H9 (cell line): ENCODE data around the gene HACE1. TPM values are rescaled to one million over a fixed set of nuclear protein-coding genes. Genes with fewer than 3 reads are reported as not detected.

Experiments
- DNase-seq: peaks from one replicate; pipeline ENCODE4 v3.0.0-alpha.2; 2017
- H2AFZ ChIP-seq: one replicate; pipeline ENCODE4 v1.6.1; 2013; ENCODE audit warnings: mild to moderate bottlenecking, low read length, control low read depth, moderate library complexity
- H2AK5ac ChIP-seq: 2 replicates; pipeline ENCODE4 v1.6.1; 2013; ENCODE audit warnings: low read length, control low read depth, mixed read lengths; ENCODE audit not compliant: insufficient read length
- H2BK120ac ChIP-seq: one replicate; pipeline ENCODE4 v1.6.1; 2013; ENCODE audit warnings: low read depth, mild to moderate bottlenecking, low read length, control low read depth, inconsistent platforms; ENCODE audit not compliant: poor library complexity, severe bottlenecking
- H2BK12ac ChIP-seq: 2 replicates; pipeline ENCODE4 v1.6.1; 2013; ENCODE audit warnings: low read length, control low read depth, mixed read lengths, low read depth; ENCODE audit not compliant: insufficient read length
- H2BK15ac ChIP-seq: 2 replicates; pipeline ENCODE4 v1.6.1; 2013; ENCODE audit warnings: low read depth, low read length, control low read depth
- H2BK20ac ChIP-seq: one replicate; pipeline ENCODE4 v1.6.1; 2013; ENCODE audit warnings: low read depth, mild to moderate bottlenecking, low read length, control low read depth, inconsistent platforms; ENCODE audit not compliant: poor library complexity, severe bottlenecking
- H2BK5ac ChIP-seq: 2 replicates; pipeline ENCODE4 v1.6.1; 2013; ENCODE audit warnings: low read length, control low read depth, mixed read lengths; ENCODE audit not compliant: insufficient read length
- H3K14ac ChIP-seq: 2 replicates; pipeline ENCODE4 v1.6.1; 2013; ENCODE audit warnings: low read length, control low read depth; ENCODE audit not compliant: insufficient read depth
- H3K18ac ChIP-seq: 2 replicates; pipeline ENCODE4 v1.6.1; 2013; ENCODE audit warnings: low read depth, mild to moderate bottlenecking, mixed read lengths, low read length, control low read depth; ENCODE audit not compliant: insufficient read length
- H3K23ac ChIP-seq: 2 replicates; pipeline ENCODE4 v1.6.1; 2013; ENCODE audit warnings: low read length, control low read depth, mixed read lengths, low read depth; ENCODE audit not compliant: insufficient read length
- H3K23me2 ChIP-seq: 2 replicates; pipeline ENCODE4 v1.6.1; 2013; ENCODE audit warnings: low read depth, mild to moderate bottlenecking, mixed read lengths, low read length, control low read depth; ENCODE audit not compliant: insufficient read length, poor library complexity, severe bottlenecking
- H3K27ac ChIP-seq: 2 replicates; pipeline ENCODE4 v1.5.1; 2013; ENCODE audit warnings: low read length, control low read depth, mixed read lengths, low read depth; ENCODE audit not compliant: insufficient read length
- H3K27me3 ChIP-seq: 2 replicates; pipeline ENCODE4 v1.6.1; 2013; ENCODE audit warnings: low read length, control low read depth, inconsistent platforms; ENCODE audit not compliant: insufficient read depth
- H3K4ac ChIP-seq: 2 replicates; pipeline ENCODE4 v1.6.1; 2013; ENCODE audit warnings: low read depth, mild to moderate bottlenecking, control low read depth, inconsistent platforms, low read length, moderate library complexity
- H3K4me1 ChIP-seq: 2 replicates; pipeline ENCODE4 v1.6.1; 2013; ENCODE audit warnings: low read length, control low read depth, inconsistent platforms; ENCODE audit not compliant: insufficient read depth
- H3K4me2 ChIP-seq: 2 replicates; pipeline ENCODE4 v1.6.1; 2013; ENCODE audit warnings: low read length, control low read depth, mixed read lengths; ENCODE audit not compliant: insufficient read length, insufficient read depth
- H3K56ac ChIP-seq: 2 replicates; pipeline ENCODE4 v1.6.1; 2013; ENCODE audit warnings: low read depth, mild to moderate bottlenecking, mixed read lengths, low read length, control low read depth; ENCODE audit not compliant: insufficient read length
- H3K79me1 ChIP-seq: 2 replicates; pipeline ENCODE4 v1.6.1; 2013; ENCODE audit warnings: low read depth, mild to moderate bottlenecking, moderate library complexity, low read length, control low read depth, inconsistent platforms; ENCODE audit not compliant: insufficient read depth, poor library complexity, severe bottlenecking
- H3K79me2 ChIP-seq: 2 replicates; pipeline ENCODE4 v1.6.1; 2013; ENCODE audit warnings: low read length, control low read depth, inconsistent platforms; ENCODE audit not compliant: insufficient read depth
- H3K9ac ChIP-seq: 2 replicates; pipeline ENCODE4 v1.6.1; 2013; ENCODE audit warnings: low read length, control low read depth, mixed read lengths; ENCODE audit not compliant: insufficient read length; ENCODE audit errors: extremely low read depth
- H3K9me3 ChIP-seq: one replicate; pipeline ENCODE4 v1.6.1; 2013; ENCODE audit warnings: low read depth, low read length, inconsistent platforms; ENCODE audit not compliant: control insufficient read depth
- H3T11ph ChIP-seq: one replicate; pipeline ENCODE4 v1.6.1; 2013; ENCODE audit warnings: mild to moderate bottlenecking, low read length, control low read depth, inconsistent platforms
- H4K20me1 ChIP-seq: one replicate; pipeline ENCODE4 v1.6.1; 2013; ENCODE audit not compliant: control insufficient read depth, insufficient read length, insufficient read depth
- H4K5ac ChIP-seq: 2 replicates; pipeline ENCODE4 v1.6.1; 2013; ENCODE audit warnings: low read depth, mild to moderate bottlenecking, mixed read lengths, low read length, control low read depth; ENCODE audit not compliant: insufficient read length
- H4K8ac ChIP-seq: replicated peaks from 2 replicates; pipeline ENCODE4 v1.6.1; 2013; ENCODE audit warnings: low read length, control low read depth, mixed read lengths, low read depth; ENCODE audit not compliant: insufficient read length
- H4K91ac ChIP-seq: 2 replicates; pipeline ENCODE4 v1.6.1; 2013; ENCODE audit warnings: low read depth, mild to moderate bottlenecking, moderate library complexity, mixed read lengths, low read length, control low read depth; ENCODE audit not compliant: insufficient read length
- H3K27ac Mint-ChIP-seq, 3 experiments: 2 replicates in 2 of 3; 3 replicates in 1 of 3; pipeline ENCODE4 v1.8.0; 2020 to 2021; ENCODE audit warnings: mixed read lengths in 3 of 3, mild to moderate bottlenecking in 1 of 3, moderate library complexity in 1 of 3
- H3K27me3 Mint-ChIP-seq: 2 replicates; pipeline ENCODE4 v1.8.0; 2021; ENCODE audit warnings: low read depth, mild to moderate bottlenecking, moderate library complexity, mixed read lengths
- H3K36me3 Mint-ChIP-seq, 3 experiments: 2 replicates in 2 of 3; 3 replicates in 1 of 3; pipeline ENCODE4 v1.8.0; 2020 to 2021; ENCODE audit warnings: low read depth in 3 of 3, mixed read lengths in 3 of 3; ENCODE audit not compliant: insufficient read depth in 1 of 3
- H3K4me1 Mint-ChIP-seq, 2 experiments: 2 replicates each; pipeline ENCODE4 v1.8.0; 2020; ENCODE audit warnings: mixed read lengths in 2 of 2
- H3K4me3 Mint-ChIP-seq, 2 experiments: 2 replicates in 1 of 2; 3 replicates in 1 of 2; pipeline ENCODE4 v1.8.0; 2020 to 2021; ENCODE audit warnings: mild to moderate bottlenecking in 2 of 2, mixed read lengths in 2 of 2, moderate library complexity in 1 of 2
- H3K9me3 Mint-ChIP-seq, 2 experiments: 2 replicates in 1 of 2; 3 replicates in 1 of 2; pipeline ENCODE4 v1.8.0; 2020; ENCODE audit warnings: mild to moderate bottlenecking in 2 of 2, mixed read lengths in 2 of 2, moderate library complexity in 1 of 2
- WGBS: extraction: QIAGEN DNeasy Blood & Tissue Kit; methylation state at CpG from one replicate; pipeline ENCODE4 v1.1.7; 2013; ENCODE audit warnings: missing lambda C conversion rate, low lambda C conversion rate, mixed read lengths; ENCODE audit not compliant: insufficient read length; ENCODE audit errors: extremely low coverage; 5-methylcytosine and 5-hydroxymethylcytosine counted together
- total RNA-seq: library from RNA; stranded (reverse); gene quantifications from 2 replicates; pipeline ENCODE4 v1.2.1, GENCODE V29; 2021
- TF ChIP-seq, protein P1 (sequence below): fragments of 200-600 bp; sonication (generic); conservative IDR thresholded peaks from 3 replicates; pipeline ENCODE4 v1.8.0; 2021; ENCODE audit warnings: antibody characterized with exemption, mild to moderate bottlenecking

Gene HACE1
- total RNA-seq, 1 experiment from 2014 or later = 18.0 TPM

GRCh38 chr6:104689551-104690205, 170.0 kb downstream of the HACE1 start:
- Histone ChIP-seq H3K27ac (no peak overlapping the region), H3K18ac (no peak overlapping the region), H4K91ac (no peak overlapping the region), H3K56ac (no peak overlapping the region), H3K4me2 (no peak overlapping the region), H3K14ac (peak overlapping the region; percentile 65; the same call in 1 of the 2 replicates), H2BK12ac (no peak overlapping the region), H3K27me3 (no peaks in the 10 kb centered on the region), H3K79me2 (no peaks in the 10 kb centered on the region), H2BK15ac (no peak overlapping the region; the same call in 1 of the 2 replicates), H2AFZ (no peak overlapping the region), H2BK120ac (no peak overlapping the region), H3K4ac (no peak overlapping the region), H2BK5ac (no peak overlapping the region), H3K9ac (no peak overlapping the region), H3K23ac (no peak overlapping the region), H3K23me2 (no peaks in the 10 kb centered on the region), H4K8ac (no peak overlapping the region), H3K9me3 (no peaks in the 10 kb centered on the region), H3T11ph (no peak overlapping the region), H3K4me1 (no peaks in the 10 kb centered on the region), H4K5ac (no peak overlapping the region), H2AK5ac (no peak overlapping the region), H2BK20ac (no peak overlapping the region), H4K20me1 (no peaks in the 10 kb centered on the region), H3K79me1 (no peaks in the 10 kb centered on the region)
- H3K27me3 Mint-ChIP-seq = no peaks in the 10 kb centered on the region
- TF ChIP-seq, protein P1, sequence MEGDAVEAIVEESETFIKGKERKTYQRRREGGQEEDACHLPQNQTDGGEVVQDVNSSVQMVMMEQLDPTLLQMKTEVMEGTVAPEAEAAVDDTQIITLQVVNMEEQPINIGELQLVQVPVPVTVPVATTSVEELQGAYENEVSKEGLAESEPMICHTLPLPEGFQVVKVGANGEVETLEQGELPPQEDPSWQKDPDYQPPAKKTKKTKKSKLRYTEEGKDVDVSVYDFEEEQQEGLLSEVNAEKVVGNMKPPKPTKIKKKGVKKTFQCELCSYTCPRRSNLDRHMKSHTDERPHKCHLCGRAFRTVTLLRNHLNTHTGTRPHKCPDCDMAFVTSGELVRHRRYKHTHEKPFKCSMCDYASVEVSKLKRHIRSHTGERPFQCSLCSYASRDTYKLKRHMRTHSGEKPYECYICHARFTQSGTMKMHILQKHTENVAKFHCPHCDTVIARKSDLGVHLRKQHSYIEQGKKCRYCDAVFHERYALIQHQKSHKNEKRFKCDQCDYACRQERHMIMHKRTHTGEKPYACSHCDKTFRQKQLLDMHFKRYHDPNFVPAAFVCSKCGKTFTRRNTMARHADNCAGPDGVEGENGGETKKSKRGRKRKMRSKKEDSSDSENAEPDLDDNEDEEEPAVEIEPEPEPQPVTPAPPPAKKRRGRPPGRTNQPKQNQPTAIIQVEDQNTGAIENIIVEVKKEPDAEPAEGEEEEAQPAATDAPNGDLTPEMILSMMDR = no peak
- H3K9me3 Mint-ChIP-seq = no peaks in the 10 kb centered on the region
- no peak for DNase-seq
- H3K27ac Mint-ChIP-seq = peak overlapping the region in 1 of 3 experiments; percentile 22; a peak in 1 of 7 replicates
- H3K4me1 Mint-ChIP-seq = peaks cover 14 to 18% of the 10 kb centered on the region in 2 experiments
- H3K36me3 Mint-ChIP-seq = no peaks in the 10 kb centered on the region
- no CpG with 5 or more reads among the region's 3 CpGs for WGBS
- H3K4me3 Mint-ChIP-seq = no peak overlapping the region
